ENCODE measurements around the gene ZCCHC24. TPM values are rescaled to one million over a fixed set of nuclear protein-coding genes. Genes with fewer than 3 reads are reported as not detected.

ZCCHC24 gene
- polyA plus RNA-seq: 2.1 and 3.5 TPM in 2 replicates

DNA sequence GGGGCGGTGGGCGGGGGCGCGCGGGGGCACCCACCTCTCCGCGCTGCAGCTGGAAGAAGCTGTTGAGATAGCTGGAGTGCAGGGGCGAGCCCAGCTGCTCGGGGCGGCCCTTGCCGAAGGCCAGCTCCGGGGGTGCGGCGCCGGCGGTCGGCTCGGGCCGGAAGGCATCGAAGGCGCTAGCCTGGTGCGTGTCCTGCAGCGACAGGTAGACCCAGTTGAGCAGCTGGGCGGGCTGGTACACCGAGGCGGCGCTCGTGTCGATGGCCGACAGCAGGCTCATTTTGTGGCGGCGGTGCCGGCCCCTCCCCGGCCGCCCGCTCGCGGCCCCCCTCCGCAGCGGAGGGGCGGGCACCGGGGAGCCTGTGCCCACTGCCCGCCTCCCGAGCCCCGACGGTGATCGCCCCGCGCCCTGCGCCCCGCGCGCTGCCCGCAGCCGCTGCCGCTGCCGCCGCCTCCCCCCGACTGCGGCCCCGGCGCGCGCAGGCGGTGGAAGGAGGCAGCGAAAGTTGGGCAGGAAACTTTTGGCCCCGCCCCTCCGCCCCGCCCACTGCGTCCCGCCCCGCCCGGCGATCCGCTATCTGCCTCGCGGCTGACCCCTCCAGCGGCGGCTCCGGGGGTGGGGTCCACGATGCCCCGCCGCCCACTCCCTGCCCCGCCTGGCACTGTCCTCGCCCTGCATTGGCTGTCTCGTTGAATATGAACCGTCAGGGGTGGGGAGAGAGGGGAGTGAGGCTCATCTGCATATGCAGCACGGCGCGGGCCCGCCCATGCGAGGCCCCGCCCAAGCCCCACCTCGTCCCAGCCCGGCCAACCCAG lies at the start of gene ZCCHC24:
TSS of gene ZCCHC24 (minus strand) at position 464 of the 816 bp plus-strand sequence. CDS start at position 280, 184 bp downstream.

DNA sequence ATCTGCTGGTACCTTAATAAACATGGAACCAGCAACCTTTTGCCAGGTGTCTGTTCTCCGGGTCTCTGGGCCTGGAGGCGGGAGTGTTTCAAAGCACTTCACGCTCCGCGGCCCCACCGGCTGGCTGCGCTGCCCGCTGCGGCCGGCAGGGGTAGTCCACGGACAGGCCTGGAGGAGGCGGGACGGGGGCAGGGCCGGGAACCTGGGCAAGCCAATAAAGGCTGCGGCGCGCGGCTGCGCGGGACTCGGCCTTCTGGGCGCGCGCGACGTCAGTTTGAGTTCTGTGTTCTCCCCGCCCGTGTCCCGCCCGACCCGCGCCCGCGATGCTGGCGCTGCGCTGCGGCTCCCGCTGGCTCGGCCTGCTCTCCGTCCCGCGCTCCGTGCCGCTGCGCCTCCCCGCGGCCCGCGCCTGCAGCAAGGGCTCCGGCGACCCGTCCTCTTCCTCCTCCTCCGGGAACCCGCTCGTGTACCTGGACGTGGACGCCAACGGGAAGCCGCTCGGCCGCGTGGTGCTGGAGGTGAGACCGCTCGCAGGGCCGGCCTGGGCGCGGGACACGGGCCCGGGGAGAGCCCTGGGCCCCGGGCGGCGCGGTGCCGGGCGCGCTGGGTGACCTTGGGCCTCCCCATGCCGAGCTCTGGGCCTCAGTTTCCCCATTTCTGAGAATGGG lies 98.1 kb downstream of the ZCCHC24 start, which contains the start of gene PPIF:
TSS of gene PPIF (plus strand) at position 244 of the 668 bp plus-strand sequence. CDS start at position 324, 80 bp downstream.

Other genes starting within 250 kb of the ZCCHC24 start
- gene PPIF, start 98.2 kb downstream of the ZCCHC24 start, polyA plus RNA-seq: 13.1 and 15.9 TPM in 2 replicates
- gene EIF5AL1, start 66.9 kb upstream of the ZCCHC24 start, polyA plus RNA-seq: 0.89 and 0.92 TPM in 2 replicates
- 0.14 and 0.28 TPM in 2 replicates for gene SFTPA2, start 114.8 kb upstream of the ZCCHC24 start, polyA plus RNA-seq
- not detected in 2 replicates for gene SFTPA1, start 165.3 kb upstream of the ZCCHC24 start, polyA plus RNA-seq

Measured in Purkinje cell (primary cell).